ENCODE results near the gene SLIRP.

DNA sequence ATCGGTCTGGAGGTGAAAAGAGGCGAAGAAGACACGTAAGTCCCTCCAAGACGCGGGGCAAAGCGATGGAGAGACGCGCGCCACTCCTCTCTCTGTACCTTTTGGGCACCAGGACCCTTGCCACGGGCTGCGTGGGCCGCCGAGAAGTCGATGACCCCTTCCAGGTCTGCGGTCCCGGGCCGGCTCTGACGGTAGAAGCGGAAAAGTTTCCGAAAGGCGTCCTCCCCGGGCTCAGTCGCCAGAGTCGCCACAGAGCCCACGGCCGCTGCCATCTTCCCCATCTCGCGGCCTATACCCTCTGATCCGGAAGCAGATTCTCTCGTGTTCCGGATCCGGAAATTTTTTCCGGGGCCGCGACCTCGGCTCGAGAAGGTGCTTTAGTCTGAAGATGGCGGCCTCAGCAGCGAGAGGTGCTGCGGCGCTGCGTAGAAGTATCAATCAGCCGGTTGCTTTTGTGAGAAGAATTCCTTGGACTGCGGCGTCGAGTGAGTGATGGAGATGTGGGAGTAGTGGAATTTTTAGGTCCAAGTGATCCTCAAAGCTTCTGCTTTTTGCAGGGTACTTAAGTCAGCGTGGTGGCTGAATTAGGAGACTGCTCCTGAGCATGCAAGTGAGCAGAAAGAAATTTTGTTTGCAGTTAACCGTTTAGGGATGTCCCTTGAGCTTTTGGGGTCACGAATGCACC is at the start of gene SLIRP, which contains the start of gene ALKBH1:
- TF ChIP-seq, protein P1, sequence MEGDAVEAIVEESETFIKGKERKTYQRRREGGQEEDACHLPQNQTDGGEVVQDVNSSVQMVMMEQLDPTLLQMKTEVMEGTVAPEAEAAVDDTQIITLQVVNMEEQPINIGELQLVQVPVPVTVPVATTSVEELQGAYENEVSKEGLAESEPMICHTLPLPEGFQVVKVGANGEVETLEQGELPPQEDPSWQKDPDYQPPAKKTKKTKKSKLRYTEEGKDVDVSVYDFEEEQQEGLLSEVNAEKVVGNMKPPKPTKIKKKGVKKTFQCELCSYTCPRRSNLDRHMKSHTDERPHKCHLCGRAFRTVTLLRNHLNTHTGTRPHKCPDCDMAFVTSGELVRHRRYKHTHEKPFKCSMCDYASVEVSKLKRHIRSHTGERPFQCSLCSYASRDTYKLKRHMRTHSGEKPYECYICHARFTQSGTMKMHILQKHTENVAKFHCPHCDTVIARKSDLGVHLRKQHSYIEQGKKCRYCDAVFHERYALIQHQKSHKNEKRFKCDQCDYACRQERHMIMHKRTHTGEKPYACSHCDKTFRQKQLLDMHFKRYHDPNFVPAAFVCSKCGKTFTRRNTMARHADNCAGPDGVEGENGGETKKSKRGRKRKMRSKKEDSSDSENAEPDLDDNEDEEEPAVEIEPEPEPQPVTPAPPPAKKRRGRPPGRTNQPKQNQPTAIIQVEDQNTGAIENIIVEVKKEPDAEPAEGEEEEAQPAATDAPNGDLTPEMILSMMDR (IDR thresholded peaks at IDR 0.05) = no peak
- peak in 1 of 2 donors; percentile 69 for TF ChIP-seq POLR2A (IDR thresholded peaks at IDR 0.05)
